Measurements from ENCODE around the gene IFNL1.

DNA sequence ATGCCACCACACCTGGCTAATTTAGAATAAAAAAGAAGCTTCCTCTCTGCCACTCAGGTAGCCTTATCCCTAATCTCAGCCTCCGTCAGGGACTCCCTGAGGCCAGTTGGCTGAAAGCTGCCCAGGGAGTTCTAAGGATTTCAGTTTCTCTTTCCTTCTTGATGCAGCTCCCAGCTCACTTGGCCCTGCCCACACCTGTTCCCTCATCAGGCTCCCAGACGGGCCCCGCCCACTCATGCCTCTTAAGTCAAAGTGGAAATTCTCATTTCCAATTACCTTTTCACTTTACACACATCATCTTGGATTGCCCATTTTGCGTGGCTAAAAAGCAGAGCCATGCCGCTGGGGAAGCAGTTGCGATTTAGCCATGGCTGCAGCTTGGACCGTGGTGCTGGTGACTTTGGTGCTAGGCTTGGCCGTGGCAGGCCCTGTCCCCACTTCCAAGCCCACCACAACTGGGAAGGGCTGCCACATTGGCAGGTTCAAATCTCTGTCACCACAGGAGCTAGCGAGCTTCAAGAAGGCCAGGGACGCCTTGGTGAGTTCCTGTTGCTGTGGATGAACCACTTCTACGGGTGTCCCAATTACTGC is at the start of gene IFNL1:
- TF ChIP-seq, protein P1, sequence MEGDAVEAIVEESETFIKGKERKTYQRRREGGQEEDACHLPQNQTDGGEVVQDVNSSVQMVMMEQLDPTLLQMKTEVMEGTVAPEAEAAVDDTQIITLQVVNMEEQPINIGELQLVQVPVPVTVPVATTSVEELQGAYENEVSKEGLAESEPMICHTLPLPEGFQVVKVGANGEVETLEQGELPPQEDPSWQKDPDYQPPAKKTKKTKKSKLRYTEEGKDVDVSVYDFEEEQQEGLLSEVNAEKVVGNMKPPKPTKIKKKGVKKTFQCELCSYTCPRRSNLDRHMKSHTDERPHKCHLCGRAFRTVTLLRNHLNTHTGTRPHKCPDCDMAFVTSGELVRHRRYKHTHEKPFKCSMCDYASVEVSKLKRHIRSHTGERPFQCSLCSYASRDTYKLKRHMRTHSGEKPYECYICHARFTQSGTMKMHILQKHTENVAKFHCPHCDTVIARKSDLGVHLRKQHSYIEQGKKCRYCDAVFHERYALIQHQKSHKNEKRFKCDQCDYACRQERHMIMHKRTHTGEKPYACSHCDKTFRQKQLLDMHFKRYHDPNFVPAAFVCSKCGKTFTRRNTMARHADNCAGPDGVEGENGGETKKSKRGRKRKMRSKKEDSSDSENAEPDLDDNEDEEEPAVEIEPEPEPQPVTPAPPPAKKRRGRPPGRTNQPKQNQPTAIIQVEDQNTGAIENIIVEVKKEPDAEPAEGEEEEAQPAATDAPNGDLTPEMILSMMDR (IDR thresholded peaks at IDR 0.05; ENCODE audit: low read length), result no peak
- TF ChIP-seq EZH2 (optimal IDR thresholded peaks at IDR 0.05; ENCODE audit: low read depth, low read length) (no peak), EZH2phosphoT487 (IDR thresholded peaks at IDR 0.05; ENCODE audit: low read length) (no peak)

Measured in MM.1S (cell line).